Measurements from ENCODE around the gene FER. TPM values are rescaled to one million over a fixed set of nuclear protein-coding genes. Genes with fewer than 3 reads are reported as not detected.

The FER gene
- total RNA-seq, 1 donor, result 36.6 TPM

DNA sequence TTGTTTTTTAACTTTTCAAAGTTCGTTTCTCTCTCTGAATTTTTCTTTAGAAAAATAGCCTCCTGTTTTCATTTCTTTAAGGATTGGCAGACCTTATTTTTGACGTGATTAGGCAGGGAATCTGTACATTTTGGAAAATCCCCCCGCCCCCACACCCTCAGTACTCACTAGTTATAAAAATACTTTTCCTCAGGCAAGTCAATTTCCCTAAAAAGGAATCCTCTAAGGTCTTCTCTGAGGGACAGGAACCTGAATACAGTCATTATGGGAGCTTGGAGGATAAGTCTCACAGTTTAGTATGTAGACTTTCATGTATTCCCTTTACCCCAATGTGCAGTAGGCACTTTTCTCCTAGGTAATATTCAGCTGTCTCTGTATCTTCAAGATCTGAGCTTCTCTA is 3.9 kb upstream of the FER start:
- Histone ChIP-seq H3K79me2 (ENCODE audit: insufficient read depth, low read length) (no peaks in the 10 kb centered on the region), H2AFZ (ENCODE audit: low read length) (peak overlapping the region; percentile 41), H3K9me3 (ENCODE audit: low read depth, low read length) (no peaks in the 10 kb centered on the region), H3K27ac (ENCODE audit: low read depth, low read length) (no peak overlapping the region), H3K4me3 (ENCODE audit: insufficient read depth, low read length) (no peak overlapping the region), H3K27me3 (ENCODE audit: insufficient read depth, low read length) (no peaks in the 10 kb centered on the region), H3K4me2 (ENCODE audit: insufficient read depth, low read length) (no peak overlapping the region), H4K20me1 (ENCODE audit: insufficient read depth, low read length) (no peaks in the 10 kb centered on the region), H3K36me3 (ENCODE audit: insufficient read depth, low read length) (no peaks in the 10 kb centered on the region), H3K4me1 (ENCODE audit: insufficient read depth, low read length) (no peaks in the 10 kb centered on the region)
- TF ChIP-seq, protein P1, sequence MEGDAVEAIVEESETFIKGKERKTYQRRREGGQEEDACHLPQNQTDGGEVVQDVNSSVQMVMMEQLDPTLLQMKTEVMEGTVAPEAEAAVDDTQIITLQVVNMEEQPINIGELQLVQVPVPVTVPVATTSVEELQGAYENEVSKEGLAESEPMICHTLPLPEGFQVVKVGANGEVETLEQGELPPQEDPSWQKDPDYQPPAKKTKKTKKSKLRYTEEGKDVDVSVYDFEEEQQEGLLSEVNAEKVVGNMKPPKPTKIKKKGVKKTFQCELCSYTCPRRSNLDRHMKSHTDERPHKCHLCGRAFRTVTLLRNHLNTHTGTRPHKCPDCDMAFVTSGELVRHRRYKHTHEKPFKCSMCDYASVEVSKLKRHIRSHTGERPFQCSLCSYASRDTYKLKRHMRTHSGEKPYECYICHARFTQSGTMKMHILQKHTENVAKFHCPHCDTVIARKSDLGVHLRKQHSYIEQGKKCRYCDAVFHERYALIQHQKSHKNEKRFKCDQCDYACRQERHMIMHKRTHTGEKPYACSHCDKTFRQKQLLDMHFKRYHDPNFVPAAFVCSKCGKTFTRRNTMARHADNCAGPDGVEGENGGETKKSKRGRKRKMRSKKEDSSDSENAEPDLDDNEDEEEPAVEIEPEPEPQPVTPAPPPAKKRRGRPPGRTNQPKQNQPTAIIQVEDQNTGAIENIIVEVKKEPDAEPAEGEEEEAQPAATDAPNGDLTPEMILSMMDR (IDR thresholded peaks at IDR 0.05; ENCODE audit: extremely low read depth, low read depth, low read length), result no peak
- DNase-seq (ENCODE audit: insufficient read length, low spot score, missing footprints), result no peak

DNA sequence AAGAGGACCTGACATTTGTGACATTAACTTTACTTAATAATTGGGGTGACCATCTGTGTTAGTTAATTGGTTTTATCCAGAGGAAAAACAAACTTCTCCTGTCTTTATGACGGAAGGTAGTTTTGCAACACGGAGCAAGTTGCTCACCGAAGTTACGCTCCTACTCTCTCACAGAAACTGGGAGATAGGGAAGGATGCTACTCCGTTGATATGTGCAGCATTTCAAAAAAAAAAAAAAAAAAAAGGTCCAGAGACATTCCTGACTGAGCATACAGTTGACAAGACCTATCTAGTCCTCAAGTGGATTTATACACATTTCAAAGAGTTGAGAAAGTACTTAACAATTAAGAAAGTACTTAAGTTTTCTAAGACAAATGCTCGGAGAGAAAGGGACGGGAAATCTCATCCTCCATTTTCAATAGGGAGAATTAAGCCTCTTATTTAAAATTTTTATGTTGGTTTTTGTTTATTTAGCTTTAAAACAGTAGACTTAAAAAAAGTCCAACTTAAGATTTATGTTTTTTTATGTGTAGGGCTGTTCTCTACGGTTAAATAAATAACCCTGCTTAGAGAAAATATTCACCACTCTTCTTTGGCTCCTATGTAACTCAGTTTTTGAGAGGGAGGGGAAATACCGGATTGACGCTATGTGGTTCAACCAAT is 455 bp upstream of the FER start:
- Histone ChIP-seq H3K9me3 (ENCODE audit: low read depth, low read length) (no peaks in the 10 kb centered on the region), H3K27ac (ENCODE audit: low read depth, low read length) (peak overlapping the region; percentile 89), H2AFZ (ENCODE audit: low read length) (peak overlapping the region; percentile 63)

DNA sequence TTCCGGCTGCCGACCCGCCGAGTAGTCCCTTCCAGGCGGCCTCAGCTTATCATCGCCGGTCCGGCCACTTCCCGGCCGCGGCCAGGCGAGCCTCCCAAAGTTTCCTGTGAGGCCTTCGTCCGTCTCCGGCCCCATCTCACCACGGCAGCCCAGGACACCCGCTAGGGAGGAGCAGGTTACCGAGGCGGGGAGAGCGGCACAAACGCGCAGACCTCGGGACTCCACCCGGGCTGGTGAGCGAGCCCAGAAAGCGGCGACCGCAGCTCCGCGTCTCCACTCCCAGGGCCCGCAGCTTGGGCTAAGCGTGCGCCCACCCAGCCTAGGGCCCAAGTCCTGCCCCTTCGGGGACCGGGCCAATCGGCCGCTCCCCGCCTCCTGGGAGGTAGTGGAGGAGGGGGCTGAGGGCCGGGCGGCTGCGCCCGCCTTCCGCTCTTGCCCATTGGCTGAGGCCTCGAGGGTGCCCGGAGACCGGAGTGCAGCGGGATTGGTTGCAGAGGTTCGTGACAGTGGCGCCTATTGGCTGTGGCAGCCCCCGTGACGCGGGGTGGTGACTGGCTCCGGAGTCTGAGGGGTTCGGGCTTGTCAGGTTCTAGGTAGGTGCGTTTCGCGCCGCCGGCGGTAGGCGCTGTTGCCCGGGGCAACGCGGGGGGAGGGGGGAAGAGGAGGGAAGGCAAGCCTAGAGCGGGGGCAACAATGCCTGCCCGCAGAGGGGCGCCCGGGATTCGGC is 867 bp downstream of the FER start:
- TF ChIP-seq, protein P1 (IDR thresholded peaks at IDR 0.05; ENCODE audit: extremely low read depth, low read depth, low read length), result peak; percentile 17

More for the DNA sequence above, 455 bp upstream of the FER start:
- DNase-seq (ENCODE audit: insufficient read length, low spot score, missing footprints), result no peak
- Histone ChIP-seq H3K4me2 (ENCODE audit: insufficient read depth, low read length) (peak overlapping the region; percentile 88), H3K4me3 (ENCODE audit: insufficient read depth, low read length) (peak overlapping the region; percentile 74), H3K79me2 (ENCODE audit: insufficient read depth, low read length) (peaks cover 33% of the 10 kb centered on the region), H3K36me3 (ENCODE audit: insufficient read depth, low read length) (no peaks in the 10 kb centered on the region), H3K4me1 (ENCODE audit: insufficient read depth, low read length) (peaks cover 5% of the 10 kb centered on the region), H3K27me3 (ENCODE audit: insufficient read depth, low read length) (no peaks in the 10 kb centered on the region), H4K20me1 (ENCODE audit: insufficient read depth, low read length) (no peaks in the 10 kb centered on the region)
- TF ChIP-seq, protein P1 (IDR thresholded peaks at IDR 0.05; ENCODE audit: extremely low read depth, low read depth, low read length), result no peak

More for the DNA sequence above, 867 bp downstream of the FER start:
- H3K4me3 ChIP-seq (ENCODE audit: insufficient read depth, low read length), result peak overlapping the region; percentile 74
- H3K27me3 ChIP-seq (ENCODE audit: insufficient read depth, low read length), result no peaks in the 10 kb centered on the region
- DNase-seq (ENCODE audit: insufficient read length, low spot score, missing footprints), result peak; percentile 97
- peaks cover 38% of the 10 kb centered on the region for H3K79me2 ChIP-seq (ENCODE audit: insufficient read depth, low read length)
- peak overlapping the region; percentile 89 for H3K27ac ChIP-seq (ENCODE audit: low read depth, low read length)
- no peaks in the 10 kb centered on the region for H3K9me3 ChIP-seq (ENCODE audit: low read depth, low read length)
- H3K36me3 ChIP-seq (ENCODE audit: insufficient read depth, low read length), result no peaks in the 10 kb centered on the region
- H4K20me1 ChIP-seq (ENCODE audit: insufficient read depth, low read length), result no peaks in the 10 kb centered on the region
- H2AFZ ChIP-seq (ENCODE audit: low read length), result peak overlapping the region; percentile 63
- H3K4me2 ChIP-seq (ENCODE audit: insufficient read depth, low read length), result peak overlapping the region; percentile 98
- H3K4me1 ChIP-seq (ENCODE audit: insufficient read depth, low read length), result peaks cover 17% of the 10 kb centered on the region
